Neural crest cell (in vitro differentiated cells): Measurements from ENCODE around the gene MS4A12. TPM values are rescaled to one million over a fixed set of nuclear protein-coding genes. Genes with fewer than 3 reads are reported as not detected.
"Not testable (repeated sequence)": the region's sequence is repeated elsewhere in the genome, so short reads cannot be mapped to it uniquely, and the experiment has no call there.

ENCODE experiments used
- DNase-seq: peaks from one replicate; pipeline ENCODE4 v3.0.0; 2021; ENCODE audit warnings: low read depth, mixed read lengths, low spot score
- H3K27ac Mint-ChIP-seq: one replicate; pipeline ENCODE4 v1.8.0; 2021; ENCODE audit warnings: mild to moderate bottlenecking, mixed read lengths; ENCODE audit not compliant: unreplicated experiment
- H3K27me3 Mint-ChIP-seq: 2 replicates; pipeline ENCODE4 v1.8.0; 2021; ENCODE audit warnings: low read depth, mild to moderate bottlenecking, mixed read lengths
- H3K36me3 Mint-ChIP-seq: 2 replicates; pipeline ENCODE4 v1.8.0; 2021; ENCODE audit warnings: low read depth, mild to moderate bottlenecking, mixed read lengths
- H3K4me1 Mint-ChIP-seq: 2 replicates; pipeline ENCODE4 v1.8.0; 2021; ENCODE audit warnings: mixed read lengths
- H3K4me3 Mint-ChIP-seq: one replicate; pipeline ENCODE4 v1.8.0; 2021; ENCODE audit warnings: mild to moderate bottlenecking, mixed read lengths
- H3K9me3 Mint-ChIP-seq: 2 replicates; pipeline ENCODE4 v1.8.0; 2021; ENCODE audit warnings: mixed read lengths
- CTCF ChIP-seq: fragments of 200-600 bp; sonication (generic); conservative IDR thresholded peaks from 2 replicates; pipeline ENCODE4 v1.5.0; 2021; ENCODE audit warnings: antibody characterized with exemption, mild to moderate bottlenecking
- long read RNA-seq: library from polyadenylated mRNA; unstranded; transcript quantifications from one replicate; pipeline ENCODE4 v2.0.0, GENCODE V29; 2020
- total RNA-seq: library from RNA; stranded (reverse); gene quantifications from 2 replicates; pipeline ENCODE4 v1.2.1, GENCODE V29; 2021

MS4A12 gene
- not detected in 2 replicates for total RNA-seq
- long read RNA-seq = 0 reads

- Mint-ChIP-seq H3K4me3 (no peak within 1 kb of the TSS), H3K9me3 (peaks cover 3% of the 10 kb centered on the region), H3K27ac (no peak within 1 kb of the TSS), H3K27me3 (no peaks in the 10 kb centered on the region), H3K4me1 (no peaks in the 10 kb centered on the region), H3K36me3 (no peaks in the 10 kb centered on the region)
- TF ChIP-seq CTCF = no peak
- no peak for DNase-seq
Measured at GRCh38 chr11:60492488-60493009, at the start of gene MS4A12. MS4A12 (plus strand) TSS chr11:60492778; CDS start chr11:60497319, 4,541 bp downstream.

GRCh38 chr11:60447070-60447469 is 45.5 kb upstream of the MS4A12 start:
- no peak for DNase-seq
- Mint-ChIP-seq H3K4me1 (no peaks in the 10 kb centered on the region), H3K36me3 (no peaks in the 10 kb centered on the region), H3K4me3 (no peak overlapping the region), H3K9me3 (peaks cover 2% of the 10 kb centered on the region), H3K27me3 (no peaks in the 10 kb centered on the region), H3K27ac (no peak overlapping the region)
- no peak for TF ChIP-seq CTCF

GRCh38 chr11:60447846-60448245 is 44.7 kb upstream of the MS4A12 start:
- Mint-ChIP-seq H3K4me1 (no peaks in the 10 kb centered on the region), H3K36me3 (no peaks in the 10 kb centered on the region), H3K27ac (no peak overlapping the region), H3K27me3 (no peaks in the 10 kb centered on the region), H3K4me3 (no peak overlapping the region), H3K9me3 (peaks cover 2% of the 10 kb centered on the region)
- no peak for TF ChIP-seq CTCF
- DNase-seq = no peak

- H3K4me3 Mint-ChIP-seq, H3K36me3 Mint-ChIP-seq, H3K27ac Mint-ChIP-seq, H3K9me3 Mint-ChIP-seq, H3K4me1 Mint-ChIP-seq, DNase-seq: not testable (repeated sequence)
- H3K27me3 Mint-ChIP-seq = peaks cover 16% of the 10 kb centered on the region
Measured at GRCh38 chr11:60451185-60451584, 41.4 kb upstream of the MS4A12 start.

GRCh38 chr11:60454212-60454611 is 38.4 kb upstream of the MS4A12 start:
- Mint-ChIP-seq H3K27ac (no peak overlapping the region), H3K4me1 (no peaks in the 10 kb centered on the region), H3K4me3 (no peak overlapping the region), H3K27me3 (peaks cover 22% of the 10 kb centered on the region), H3K9me3 (peaks cover 2% of the 10 kb centered on the region), H3K36me3 (no peaks in the 10 kb centered on the region)
- no peak for DNase-seq
- TF ChIP-seq CTCF = no peak

GRCh38 chr11:60455531-60456042 is 37.0 kb upstream of the MS4A12 start, which contains the start of gene MS4A1:
MS4A1 (plus strand) TSS chr11:60455847; CDS start chr11:60462375, 6,528 bp downstream.
- Mint-ChIP-seq H3K4me3 (no peak within 1 kb of the TSS), H3K36me3 (no peaks in the 10 kb centered on the region), H3K27me3 (peaks cover 22% of the 10 kb centered on the region), H3K9me3 (no peaks in the 10 kb centered on the region), H3K4me1 (no peaks in the 10 kb centered on the region), H3K27ac (no peak within 1 kb of the TSS)
- no peak for TF ChIP-seq CTCF
- DNase-seq = no peak
